ENCODE results near the gene CHRNA3.

- TF ChIP-seq CTCF (IDR thresholded peaks at IDR 0.05; ENCODE audit: low read depth, low read length) = no peak
- TF ChIP-seq EZH2phosphoT487 (IDR thresholded peaks at IDR 0.05; ENCODE audit: low read depth) = no peak
Measured at GRCh38 chr15:78617516-78617915, 3.3 kb downstream of the CHRNA3 start.

Data from OCI-LY3 (cell line).